NCI-H748 (cell line): ENCODE data around the gene ASPRV1.
"Not testable (repeated sequence)": the region's sequence is repeated elsewhere in the genome, so short reads cannot be mapped to it uniquely, and the experiment has no call there.

Experiments used
- DNase-seq: peaks from one replicate; lab custom pipeline; 2025; ENCODE audit not compliant: unreplicated experiment; lab: John Stamatoyannopoulos, UW

The ASPRV1 gene

GRCh38 chr2:69962986-69963730, 1.7 kb upstream of the ASPRV1 start:
- no peak for DNase-seq

- DNase-seq: no peak
These were observed 610 bp downstream of the ASPRV1 start for GRCh38 chr2:69960821-69961220.

GRCh38 chr2:69959425-69959824, 2.0 kb downstream of the ASPRV1 start:
- no peak for DNase-seq

DNA sequence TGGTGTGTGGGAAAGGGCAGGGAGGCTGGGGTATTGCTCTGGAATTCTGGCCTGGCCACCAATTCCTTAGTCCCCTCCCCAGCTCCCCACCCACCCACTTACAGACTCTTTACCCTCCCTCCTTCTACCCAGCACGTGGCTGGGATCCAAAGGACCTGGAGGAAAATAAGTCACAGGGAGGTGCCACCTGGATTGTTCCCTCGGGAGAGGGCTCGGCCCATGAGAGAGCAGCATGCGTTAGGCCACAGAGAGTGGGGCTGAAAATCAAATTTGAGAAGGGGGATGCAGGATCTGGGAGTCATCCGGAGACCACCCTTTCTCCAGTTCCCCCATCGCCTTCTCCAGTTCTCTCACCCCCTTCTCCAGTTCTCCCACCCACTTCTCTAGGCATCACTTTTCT, 3.0 kb downstream of the ASPRV1 start:
- DNase-seq: no peak

DNA sequence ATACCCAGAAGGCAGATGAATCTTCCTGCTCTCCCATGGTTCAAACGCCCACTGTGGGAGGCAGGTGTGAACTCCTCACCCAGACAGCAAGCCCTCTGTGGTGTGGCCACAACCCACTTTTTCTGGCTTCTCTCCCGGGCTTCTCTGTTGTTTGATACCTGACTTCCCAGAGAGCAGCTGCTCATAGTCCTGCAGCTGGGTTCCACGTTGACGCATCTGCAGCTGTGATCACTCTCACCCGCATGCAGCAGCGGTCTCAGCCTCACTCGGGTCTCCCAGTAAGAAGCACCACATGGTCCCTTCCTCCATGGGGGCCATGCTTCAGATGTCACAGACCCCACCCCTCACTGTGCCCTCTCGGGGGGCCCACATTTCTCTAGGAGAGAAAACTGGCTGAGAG, 3.5 kb downstream of the ASPRV1 start:
- peak; percentile 4 for DNase-seq

- no peak for DNase-seq
These were observed 4.9 kb downstream of the ASPRV1 start for GRCh38 chr2:69956475-69956979.

DNA sequence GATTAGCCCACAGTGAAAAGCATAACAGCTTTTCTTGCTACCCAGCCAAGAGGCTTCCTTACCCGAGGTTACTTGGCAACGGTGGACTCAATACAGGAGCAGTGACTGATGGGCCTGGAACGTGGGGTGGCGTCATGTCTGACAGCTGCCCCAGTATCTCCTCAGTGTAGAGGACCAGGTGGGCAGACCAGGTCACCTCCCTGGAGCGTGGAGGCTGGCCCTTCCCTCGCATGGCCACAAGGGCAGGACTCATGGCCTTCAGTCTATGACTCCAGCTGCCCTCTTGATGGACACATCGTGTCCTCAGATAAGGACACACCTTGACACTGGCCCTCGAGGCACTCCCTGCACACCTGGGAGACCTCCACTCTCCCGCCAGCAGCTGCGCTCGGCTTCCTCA, 6.4 kb downstream of the ASPRV1 start:
- no peak for DNase-seq

- DNase-seq: no peak
These were observed 7.3 kb downstream of the ASPRV1 start for GRCh38 chr2:69954084-69954483.

DNA sequence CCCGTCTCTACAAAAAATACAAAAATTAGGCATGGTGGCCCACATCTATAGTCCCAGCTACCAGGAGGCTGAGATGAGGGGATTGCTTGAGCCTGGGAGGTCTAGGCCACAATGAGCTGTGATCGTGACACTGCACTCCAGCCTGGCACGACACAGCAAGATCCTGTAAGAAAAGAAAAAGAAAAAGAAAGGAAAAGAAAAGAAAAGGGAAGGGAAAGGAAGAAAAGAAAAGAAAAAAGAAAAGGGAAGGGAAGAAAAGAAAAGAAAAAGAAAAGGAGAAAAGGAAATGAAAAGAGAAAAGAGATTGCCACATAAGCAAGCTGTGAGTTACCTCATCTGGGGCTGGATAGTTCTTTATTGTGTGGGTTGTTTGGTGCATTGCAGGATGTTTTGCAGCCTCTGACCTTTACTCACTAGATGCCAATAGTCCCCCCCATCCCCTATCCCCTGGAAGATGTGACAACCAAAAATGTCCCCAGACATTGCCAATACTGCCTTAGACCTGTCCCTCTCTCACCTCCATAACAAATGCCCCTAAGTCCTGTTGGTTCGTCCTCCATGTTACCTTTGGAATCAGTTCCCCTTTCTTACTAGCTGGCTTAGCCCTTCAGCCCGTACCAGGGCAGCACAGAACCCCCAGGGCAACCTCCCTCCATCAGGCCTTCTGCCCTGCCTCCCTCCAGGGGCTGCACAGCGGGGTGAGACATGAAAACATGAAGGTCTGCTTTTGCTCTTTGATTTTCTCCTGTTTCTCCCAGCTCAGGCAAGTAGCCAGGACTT, 8.9 kb downstream of the ASPRV1 start:
- DNase-seq: no peak

GRCh38 chr2:69950671-69951070, 10.8 kb downstream of the ASPRV1 start:
- DNase-seq: not testable (repeated sequence)

DNA sequence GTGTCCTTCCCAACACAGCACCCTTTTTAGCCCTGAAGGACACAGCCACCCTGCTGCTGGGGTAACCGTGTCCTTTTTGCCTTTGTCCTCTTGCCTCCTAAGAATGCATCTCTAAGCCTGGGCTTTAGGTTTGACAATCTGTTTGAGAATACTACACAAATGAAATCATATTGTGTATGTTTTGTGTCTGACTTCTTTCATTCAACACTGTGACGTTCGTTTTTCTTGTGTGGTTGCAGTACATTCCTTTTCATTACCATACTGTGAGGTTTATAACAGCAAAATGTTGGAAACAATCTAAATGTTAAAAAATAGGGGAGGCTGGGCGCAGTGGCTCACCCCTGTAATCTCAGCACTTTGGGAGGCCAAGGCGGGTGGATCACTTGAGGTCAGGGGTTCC, 11.2 kb downstream of the ASPRV1 start:
- no peak for DNase-seq

DNA sequence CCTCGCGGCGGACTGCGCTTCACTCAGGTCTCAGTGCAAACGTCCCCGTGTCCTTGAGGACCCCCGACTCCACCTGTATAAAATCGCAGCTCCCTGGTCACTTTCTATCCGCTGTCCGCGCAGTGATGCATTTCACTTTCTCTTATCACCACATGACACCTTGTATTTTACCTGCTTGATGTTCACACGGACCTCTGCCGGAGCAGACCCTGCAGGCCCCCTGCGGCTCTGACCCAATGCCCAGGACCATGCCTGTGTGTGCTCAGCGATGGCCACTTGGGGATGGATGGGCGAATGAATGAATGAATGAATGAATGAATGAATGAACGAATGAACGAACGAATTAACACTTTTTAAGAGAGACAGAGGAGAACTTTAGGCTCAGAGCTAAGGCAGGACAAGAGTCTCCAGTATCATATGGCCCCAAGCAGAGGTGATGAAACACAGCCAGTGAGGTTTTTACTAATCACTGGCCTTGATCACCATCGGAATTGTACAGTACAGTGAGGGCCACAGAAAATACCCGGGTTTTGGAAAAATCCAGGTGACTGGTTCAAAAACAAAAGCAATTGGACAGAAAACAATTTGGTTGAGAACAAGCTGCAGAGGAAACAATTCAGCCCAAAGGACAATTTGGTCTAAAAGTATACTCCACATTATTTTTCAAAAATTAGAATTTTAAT, 12.3 kb downstream of the ASPRV1 start:
- DNase-seq: no peak

DNA sequence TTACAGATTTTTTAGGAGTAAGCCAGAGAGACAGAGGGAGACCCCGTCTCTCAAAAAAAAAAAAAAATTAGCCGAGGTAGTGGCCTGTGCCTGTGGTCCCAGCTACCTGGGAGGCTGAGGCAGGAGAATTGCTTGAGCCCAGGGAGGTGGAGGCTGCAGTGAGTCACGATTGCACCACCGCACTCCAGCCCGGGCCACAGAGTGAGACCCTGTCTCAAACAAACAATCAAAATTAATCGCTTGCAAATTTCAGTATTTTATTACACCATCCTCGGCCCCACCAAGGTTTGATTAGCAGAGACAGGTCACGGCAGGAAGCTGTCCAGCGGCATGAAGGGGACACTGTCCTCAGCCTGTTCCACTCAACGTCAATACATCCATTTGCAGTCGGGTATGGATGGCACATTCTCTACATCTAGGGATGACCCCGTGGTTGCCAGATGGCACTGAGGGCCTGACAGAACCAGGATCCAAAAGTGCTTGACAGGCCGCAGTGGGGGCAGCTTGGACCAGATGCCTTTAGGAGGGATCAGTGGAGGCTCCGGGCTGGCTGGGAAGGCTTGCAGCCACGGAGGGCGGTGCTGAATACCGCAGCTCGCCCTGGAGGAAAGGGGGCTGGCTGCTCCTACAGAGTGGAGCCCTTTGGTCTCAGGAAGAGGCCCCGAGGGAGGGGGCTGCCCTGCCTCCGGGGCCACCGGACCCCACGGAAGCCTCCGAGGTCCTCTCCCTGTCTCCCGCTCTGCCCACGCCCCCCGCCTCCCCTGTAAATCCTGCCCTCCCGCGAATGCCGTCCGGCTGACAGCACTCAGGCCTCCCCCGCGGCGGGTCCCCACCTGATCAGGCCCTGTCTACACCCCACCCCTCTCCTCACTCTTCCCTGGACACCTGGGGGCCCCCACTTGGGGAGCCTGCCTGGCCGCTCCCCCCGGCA, 13.1 kb downstream of the ASPRV1 start:
- DNase-seq: no peak

DNA sequence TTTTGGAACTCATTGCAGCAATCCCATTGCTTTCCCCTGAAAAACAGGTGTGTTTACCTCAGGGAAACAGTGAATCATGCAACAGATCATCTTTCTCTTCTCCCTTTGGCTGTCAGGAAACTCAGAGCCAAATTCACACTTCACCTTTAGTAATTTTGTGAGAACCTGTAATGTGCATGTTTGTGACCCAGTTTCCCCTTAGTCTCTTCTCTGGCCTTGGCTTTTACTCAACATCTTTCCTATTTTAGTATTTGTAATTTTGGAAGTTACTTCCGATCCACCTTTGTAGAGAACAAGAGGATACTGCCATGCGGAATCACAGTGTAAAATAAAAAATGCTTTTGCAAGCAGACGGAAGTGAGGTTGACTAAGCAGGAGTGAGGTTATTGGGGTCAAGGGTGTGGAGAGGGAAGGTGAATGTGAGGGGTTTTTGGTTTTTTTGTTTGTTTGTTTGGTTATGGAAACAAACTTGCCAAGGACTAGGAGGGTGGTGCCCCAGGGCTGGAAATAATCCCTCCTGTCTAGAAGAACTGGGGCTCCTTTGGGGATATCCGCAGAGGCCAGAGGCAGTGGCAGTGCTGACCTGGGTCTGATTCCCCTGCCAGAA, 14.0 kb downstream of the ASPRV1 start:
- DNase-seq: no peak

DNA sequence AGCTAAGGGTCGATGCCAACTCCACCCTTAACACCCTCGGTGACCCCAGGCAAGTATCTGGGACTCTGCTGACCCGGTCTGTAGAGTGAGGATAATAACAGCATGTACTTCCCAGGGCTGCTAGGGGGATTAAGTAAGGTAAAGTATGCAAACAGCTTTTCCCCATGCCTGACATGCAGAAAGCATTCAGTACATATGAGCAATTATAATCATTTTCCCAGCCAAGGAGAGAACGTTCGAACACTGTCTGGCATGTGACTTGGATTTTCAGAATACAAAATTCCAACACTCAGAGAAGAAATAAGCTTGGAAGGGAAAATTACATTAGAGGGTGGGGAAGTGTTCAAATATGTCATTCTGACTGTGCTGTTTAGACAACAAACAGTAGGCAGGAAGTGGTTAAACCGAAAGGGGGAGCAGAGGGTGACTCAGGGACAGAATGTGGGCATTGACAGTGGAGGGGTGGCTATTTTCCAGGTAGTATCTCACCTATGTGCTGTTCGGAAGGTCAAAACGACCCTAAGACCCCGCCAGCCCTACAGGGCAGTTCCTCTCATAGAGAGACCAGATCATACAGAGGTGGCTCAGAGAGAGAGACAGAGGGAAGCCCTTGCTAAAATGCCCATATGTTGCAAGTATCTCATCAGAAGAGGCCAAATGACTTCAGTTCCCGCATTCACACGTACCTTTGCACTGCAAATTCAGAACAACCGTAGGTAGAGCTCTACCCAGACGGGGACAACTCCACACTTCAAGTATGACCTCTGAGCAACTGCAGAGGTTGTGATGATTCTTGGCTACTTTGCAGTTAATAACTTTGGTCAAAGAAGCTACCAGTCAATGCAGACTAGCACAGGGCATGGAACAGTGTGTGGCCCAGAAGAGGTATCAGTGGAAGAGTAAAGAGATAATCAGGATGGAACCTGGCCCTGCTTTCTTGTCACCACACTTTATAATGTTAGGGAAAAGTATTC, 14.8 kb downstream of the ASPRV1 start:
- DNase-seq: no peak

- no peak for DNase-seq
These were observed 15.5 kb downstream of the ASPRV1 start for GRCh38 chr2:69945941-69946340.

DNA sequence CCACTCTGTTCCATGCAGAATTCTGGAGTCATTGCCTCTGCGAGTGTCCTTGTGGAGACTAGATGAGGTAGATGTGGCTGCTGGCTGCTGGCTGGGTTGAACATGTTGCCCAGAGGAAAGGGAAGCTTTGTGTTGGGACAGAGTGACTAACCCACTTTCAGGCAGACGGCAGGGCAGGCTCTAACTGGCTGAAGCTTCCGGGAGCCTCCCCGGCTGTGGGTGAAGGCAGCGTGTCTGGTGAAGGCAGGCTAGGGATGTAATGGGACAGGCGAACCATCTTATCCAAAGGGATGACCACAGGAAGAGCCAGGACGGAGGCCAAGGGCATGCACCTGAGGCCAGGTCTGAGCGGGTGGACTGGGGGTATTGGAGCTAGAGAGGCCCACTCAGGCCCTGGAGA, 16.0 kb downstream of the ASPRV1 start:
- no peak for DNase-seq

GRCh38 chr2:69944756-69945155, 16.7 kb downstream of the ASPRV1 start:
- DNase-seq: no peak
